ENCODE data around the gene IFNK.

GRCh38 chr9:27478322-27478721 lies 45.8 kb upstream of the IFNK start:
- TF ChIP-seq ZNF292 (tag by site-specific recombination; IDR thresholded peaks at IDR 0.05; ENCODE audit: borderline replicate concordance, low read depth) = no peak
- no peak for TF ChIP-seq PRDM2 (tag by site-specific recombination; IDR thresholded peaks at IDR 0.05; ENCODE audit: borderline replicate concordance)
- TF ChIP-seq ZNF239 (tag by site-specific recombination; IDR thresholded peaks at IDR 0.05) = no peak
- no peak for TF ChIP-seq ZNF169 (tag by site-specific recombination; IDR thresholded peaks at IDR 0.05)
- TF ChIP-seq CTCF (tag by site-specific recombination; IDR thresholded peaks at IDR 0.05) = no peak

All from HEK293 (cell line).